GM21528 (cell line): ENCODE measurements around the gene ANKRD45.
"Not testable (repeated sequence)": the region's sequence is repeated elsewhere in the genome, so short reads cannot be mapped to it uniquely, and the experiment has no call there.

Experiments used
- ATAC-seq: cut with Tn5 transposase; IDR thresholded peaks from one replicate; pipeline ENCODE4 v1.9.1; 2021; ENCODE audit warnings: mild to moderate bottlenecking, moderate library complexity; ENCODE audit not compliant: unreplicated experiment, low FRiP score

Gene ANKRD45

DNA sequence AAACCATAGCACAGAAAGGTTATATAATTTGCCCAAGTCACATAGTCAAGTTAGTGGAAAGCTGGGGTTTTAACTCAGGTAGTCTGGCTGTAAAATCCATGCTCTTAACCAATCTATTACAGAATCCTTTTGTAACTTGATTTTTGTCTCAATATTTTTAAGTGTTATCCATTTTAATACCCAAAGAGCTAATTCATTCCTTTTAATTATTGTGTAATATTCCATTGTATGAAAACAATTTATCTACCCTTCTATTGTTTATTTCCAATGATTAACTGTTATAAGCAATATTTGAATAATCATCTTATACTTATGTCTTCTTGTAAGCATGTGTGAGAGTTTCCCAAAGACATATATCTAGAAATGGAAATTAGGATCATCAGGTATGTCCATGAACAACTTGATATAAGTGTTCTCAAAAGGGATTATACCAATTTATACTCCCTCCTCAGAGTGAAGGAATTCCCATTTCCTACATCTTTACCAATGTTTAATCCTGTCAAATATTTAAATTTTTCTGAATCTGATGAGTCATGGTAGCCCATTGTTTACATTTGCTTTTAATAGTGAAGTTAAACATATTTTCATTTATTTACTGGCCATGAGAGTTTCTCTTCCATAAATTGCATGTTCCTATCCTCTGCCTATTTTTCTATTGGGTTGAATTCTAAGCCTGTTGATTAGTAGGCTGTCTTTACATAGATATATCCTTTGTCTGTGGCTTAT lies 20.6 kb downstream of the ANKRD45 start:
- no peak for ATAC-seq

DNA sequence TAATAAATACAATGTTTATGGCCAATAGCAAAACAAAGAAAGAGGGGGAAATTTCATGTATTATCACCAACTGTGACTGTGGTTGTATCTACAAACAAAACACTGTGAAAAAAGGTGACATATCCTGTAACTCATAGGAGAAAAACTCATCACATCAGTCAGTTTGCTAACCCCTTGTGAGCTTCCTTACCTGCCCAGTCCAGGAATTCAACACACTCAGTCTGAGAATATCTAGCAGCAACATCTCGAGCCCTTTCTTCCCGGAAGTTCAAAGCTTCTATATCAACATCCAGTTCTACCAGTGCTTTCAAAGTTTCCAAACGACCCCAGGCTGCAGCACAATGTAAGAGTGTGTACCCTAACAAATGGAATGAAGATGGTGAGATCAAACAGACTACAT lies 23.0 kb downstream of the ANKRD45 start:
- no peak for ATAC-seq

DNA sequence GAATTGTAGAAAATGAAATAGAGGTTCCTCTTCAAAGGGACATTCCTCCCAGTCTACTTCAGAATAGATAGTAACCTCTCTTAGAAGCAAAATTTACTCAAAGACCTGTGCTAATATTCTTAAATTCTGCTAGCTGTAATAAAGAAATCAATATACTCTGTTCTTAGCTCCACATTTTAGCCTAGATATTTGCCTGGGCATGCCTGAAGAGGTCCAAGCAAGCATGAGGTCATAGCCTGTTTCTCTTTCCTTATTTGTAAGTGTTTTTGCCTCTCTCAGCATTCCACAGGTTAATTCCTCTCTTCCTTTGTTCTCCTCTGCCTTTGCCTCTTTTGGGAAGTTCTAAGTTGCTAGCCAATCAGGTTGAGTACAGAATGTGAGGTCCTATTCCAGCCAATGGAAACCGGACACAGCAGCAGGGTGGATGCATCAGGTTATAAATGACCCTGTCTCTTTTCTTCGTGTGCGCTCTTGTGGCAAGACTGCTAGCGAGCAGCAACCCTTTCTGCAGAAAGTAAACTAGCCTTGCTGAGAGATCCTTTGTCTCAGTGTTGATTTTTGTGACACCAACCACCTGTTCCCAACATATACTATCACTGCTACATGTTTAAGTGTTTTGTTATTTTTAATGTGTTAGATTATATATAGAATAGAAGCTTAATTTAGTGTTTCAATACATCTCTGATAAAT lies 27.1 kb downstream of the ANKRD45 start:
- ATAC-seq, result not testable (repeated sequence)

DNA sequence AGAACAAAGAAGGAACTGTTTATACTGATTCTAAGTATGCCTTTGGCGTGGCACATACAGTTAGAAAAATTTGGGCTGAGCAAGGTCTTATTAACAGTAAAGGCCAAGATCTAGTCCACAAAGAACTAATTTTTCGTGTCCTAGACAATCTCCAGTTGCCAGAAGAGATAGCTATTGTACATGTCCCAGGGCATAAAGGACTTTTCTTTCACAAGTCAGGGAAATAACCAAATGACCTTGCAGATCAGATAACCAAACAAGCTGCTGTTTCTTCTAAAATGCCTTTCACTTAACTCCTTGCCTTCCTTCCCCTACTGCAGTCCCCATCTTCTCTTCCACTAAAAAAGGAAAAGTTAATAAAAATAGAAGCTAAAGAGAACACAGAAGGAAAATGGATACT lies 30.5 kb downstream of the ANKRD45 start:
- no peak for ATAC-seq

DNA sequence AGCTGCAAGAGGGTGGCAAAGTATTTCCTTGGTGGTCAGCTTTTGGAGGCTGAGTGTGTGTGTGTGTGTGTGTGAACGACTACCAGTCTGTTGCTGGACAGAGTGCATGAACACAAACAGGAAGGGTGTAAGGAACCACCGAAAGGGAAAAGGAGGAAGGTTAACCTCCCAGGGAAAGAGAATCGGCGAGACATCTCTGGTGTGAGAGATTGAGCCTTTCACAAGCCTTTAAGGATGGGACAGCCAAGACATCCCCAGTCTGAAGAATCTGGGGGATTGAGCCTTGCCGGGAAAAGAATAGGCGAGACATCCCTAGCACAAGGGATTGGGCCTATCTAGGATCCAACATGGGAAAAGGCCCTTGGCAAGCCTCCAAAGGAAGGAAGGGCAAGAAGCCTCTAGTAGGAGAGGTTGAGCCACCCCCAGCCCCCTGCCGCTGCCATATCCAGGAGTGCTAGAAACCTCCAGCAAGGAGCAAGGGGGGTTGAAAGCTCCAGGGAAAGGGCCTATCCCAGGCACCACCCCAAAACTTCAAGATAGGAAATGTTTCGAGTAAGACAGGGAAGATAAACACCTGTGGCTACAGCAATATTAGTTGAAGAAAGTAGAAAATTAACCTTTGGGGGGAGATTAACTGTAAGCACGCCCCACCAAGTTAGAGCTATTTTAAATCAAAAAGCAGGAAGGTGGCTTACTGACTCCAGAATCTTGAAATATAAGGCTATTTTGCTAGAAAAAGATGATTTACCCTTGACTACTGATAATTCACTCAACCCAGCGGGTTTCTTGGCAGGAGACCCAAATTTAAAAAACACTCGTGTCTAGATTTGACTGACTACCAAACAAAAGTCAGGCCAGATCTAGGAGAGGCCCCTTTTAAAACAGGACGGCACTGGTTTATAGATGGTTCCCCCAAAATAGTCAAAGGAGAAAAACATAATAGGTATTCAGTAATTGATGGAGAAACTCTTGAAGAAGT lies 31.3 kb downstream of the ANKRD45 start:
- ATAC-seq, result no peak

DNA sequence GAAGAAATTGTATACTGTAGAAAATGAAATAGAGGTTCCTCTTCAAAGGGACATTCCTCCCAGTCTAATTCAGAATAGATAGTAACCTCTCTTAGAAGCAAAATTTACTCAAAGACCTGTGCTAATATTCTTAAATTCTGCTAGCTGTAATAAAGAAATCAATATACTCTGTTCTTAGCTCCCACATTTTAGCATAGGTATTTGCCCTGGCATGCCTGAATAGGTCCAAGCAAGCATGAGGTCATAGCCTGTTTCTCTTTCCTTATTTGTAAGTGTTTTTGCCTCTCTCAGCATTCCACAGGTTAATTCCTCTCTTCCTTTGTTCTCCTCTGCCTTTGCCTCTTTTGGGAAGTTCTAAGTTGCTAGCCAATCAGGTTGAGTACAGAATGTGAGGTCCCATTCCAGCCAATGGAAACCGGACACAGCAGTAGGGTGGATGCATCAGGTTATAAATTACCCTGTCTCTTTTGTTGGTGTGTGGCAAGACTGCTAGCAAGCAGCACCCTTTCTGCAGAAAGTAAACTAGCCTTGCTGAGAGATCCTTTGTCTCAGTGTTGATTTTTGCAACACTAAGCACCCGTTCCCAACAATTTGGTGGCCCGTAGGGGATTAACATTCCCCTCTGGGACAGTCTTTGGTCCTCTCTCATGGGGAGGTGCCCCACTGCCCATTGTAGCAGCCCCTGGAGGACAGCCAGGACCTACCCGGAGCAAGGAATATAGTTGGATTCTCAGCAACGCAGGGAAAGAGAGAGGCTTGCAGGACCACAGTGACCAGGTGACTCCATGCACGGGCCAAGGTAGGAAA lies 32.2 kb downstream of the ANKRD45 start:
- not testable (repeated sequence) for ATAC-seq

DNA sequence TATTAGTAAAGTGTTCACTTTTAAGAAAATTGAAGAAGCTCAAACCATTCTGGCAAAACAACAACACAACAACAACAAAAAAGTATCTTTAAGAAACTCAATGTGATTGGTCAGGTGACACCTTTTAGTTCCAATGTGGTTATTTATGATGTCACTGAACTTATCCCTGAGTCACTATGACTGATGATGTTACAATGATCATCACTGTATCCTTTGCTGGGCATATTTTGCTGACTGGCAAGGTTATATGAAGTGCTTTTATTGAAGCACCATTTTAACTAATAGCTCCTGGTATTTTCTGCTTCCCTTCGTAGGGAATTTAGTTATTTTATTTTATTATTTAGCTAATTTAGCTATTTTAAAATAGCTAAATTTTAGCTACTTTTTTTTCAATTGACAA lies 34.5 kb downstream of the ANKRD45 start, which contains the start of gene TEX50:
Gene TEX50 (plus strand): TSS at position 223 of the 400 bp plus-strand sequence. CDS start 184 bp downstream, outside the sequence.
- ATAC-seq, result no peak

DNA sequence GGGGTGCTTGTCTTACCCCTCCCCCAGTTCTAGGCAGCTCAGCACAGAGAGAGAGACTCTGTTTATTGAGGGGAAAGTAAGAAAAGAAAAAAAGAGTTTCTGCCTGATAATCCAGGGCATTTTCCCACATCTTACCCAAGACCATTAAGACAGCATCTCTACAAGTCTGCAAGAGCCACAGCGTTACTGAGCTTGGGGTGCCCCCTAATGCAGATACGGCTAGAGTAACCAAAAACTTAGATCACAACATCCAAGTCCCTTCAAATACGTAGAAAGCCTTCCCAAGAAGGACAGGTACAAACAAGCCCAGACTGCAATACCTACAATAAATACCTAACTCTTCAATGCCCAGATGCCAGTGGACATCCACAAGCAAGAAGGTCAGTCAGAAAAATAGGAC lies 40.8 kb downstream of the ANKRD45 start:
- ATAC-seq, result no peak

DNA sequence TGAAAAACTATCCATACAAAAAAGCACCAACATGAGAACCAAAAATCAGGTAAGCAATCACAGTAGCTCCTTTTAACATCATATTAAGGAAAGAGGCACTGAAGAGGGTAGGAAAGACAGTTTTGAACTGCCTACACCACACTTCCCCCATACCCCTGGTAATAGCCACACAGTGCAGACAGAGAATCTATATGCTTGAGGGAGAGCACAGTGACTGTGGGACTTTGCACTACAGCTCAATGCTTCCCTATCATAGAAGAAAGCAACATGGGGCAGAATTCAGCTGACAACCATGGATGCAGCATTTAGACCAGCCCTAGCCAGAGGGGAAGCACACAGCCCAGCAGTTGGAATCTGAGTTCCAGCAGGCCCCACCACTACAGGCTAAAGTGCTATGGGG lies 42.4 kb downstream of the ANKRD45 start:
- no peak for ATAC-seq

DNA sequence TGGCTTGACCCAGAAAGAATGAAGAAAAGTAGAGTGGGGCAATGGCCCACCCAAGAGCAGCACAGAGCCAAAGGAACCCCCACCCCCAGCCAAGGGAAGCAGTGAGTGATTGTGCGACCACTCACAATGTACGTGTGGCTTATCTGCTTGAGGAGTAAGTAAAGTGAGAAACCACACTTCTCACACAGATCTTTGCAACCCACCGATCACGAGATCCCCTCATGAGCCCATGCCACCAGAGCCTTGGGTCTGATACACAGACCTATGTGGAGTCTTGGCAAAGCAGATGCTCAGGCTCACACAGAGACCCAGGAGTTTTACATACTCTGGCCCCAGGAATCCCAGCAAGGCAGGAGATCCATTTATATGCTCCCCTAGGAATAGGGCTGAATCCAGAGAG lies 52.8 kb downstream of the ANKRD45 start:
- ATAC-seq, result no peak

DNA sequence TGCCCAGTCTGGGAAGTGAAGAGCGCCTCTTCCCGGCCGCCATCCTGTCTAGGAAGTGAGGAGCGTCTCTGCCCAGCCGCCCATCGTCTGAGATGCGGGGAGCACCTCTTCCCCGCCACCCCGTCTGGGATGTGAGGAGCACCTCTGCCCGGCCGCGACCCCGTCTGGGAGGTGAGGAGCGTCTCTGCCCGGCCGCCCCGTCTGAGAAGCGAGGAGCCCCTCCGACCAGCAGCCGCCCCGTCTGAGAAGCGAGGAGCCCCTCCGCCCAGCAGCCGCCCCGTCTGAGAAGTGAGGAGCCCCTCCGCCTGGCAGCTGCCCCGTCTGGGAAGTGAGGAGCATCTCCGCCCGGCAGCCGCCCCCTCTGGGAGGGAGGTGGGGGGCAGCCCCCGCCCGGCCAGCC lies 56.6 kb downstream of the ANKRD45 start:
- not testable (repeated sequence) for ATAC-seq

DNA sequence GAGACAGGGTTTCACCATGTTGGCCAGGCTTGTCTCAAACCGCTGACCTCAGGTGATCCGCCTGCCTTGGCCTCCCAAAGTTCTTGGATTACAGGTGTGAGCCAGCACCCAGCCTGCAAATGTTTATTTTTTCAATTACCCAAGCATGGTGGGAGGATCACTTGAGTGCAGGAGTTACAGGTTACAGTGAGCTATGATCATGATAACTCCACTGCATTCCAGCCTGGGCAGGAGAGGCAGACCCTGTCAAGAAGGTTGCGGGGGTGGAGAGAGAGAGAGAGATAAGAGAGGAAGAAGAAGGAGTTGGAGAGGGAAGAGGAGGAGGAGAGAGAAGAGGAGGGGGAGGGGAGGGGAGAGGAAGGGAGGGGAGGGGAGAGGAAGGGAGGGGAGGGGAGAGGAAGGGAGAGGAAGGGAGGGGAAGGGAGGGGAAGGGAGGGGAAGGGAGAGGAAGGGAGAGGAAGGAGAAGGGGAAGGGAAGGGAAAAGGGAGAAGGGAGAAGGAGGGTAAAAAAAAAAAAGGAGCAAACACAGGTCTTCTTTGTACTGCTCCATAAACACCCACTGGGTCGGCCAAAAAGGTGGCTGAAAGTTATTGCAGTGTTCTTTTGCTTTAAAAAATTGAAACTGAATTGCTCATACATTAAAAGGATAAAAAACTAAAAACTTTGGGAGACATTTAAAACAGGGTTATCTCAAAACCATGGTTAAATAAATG lies 61.0 kb downstream of the ANKRD45 start:
- ATAC-seq, result no peak

DNA sequence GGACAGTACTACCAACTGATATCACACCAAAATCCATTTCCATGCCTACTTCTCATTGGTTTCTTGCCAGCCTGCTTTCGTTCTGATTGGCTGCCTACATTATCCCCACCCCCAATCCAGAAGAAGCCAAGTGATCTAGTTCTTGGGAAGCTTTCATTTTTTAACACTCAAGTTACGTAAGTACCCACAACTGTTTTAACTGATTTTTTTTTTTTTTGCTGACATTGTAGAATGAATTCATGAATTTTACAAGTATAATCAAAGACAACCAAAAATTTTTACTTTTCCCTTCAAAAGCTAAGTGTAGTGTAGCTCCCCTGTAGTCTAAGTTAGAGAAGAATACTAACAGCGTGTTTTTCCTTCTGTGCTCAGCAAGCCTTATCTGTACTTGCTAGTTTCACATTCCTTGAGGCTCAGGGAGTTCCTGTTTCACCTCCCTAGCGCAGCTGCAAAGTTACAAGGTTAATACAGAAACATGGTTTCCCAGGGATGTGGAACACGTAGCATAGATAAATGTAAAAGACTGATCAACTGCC lies 66.5 kb downstream of the ANKRD45 start, which contains the start of gene SLC9C2:
Gene SLC9C2 (minus strand): TSS at position 17 of the 536 bp plus-strand sequence. CDS start 1,296 bp downstream, outside the sequence.
- no peak for ATAC-seq

DNA sequence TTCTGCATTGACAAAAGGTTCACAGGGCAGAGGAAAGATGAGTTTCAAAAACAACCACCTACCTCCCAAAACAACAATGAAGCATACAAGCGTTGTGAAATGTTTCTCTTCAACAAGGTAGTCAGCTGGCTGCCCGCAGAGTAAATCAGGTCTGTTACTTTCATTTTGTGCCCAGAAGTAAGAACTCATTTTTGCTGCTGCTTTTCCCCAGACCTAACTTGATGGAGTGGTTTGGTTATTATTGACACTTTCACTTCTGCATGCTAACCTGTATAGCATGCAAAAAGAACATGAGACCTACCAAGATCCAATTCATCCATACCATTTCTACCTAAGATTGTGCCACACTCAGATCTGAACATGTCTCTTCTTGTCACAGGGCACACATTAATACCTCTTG lies 68.1 kb downstream of the ANKRD45 start:
- ATAC-seq, result no peak

DNA sequence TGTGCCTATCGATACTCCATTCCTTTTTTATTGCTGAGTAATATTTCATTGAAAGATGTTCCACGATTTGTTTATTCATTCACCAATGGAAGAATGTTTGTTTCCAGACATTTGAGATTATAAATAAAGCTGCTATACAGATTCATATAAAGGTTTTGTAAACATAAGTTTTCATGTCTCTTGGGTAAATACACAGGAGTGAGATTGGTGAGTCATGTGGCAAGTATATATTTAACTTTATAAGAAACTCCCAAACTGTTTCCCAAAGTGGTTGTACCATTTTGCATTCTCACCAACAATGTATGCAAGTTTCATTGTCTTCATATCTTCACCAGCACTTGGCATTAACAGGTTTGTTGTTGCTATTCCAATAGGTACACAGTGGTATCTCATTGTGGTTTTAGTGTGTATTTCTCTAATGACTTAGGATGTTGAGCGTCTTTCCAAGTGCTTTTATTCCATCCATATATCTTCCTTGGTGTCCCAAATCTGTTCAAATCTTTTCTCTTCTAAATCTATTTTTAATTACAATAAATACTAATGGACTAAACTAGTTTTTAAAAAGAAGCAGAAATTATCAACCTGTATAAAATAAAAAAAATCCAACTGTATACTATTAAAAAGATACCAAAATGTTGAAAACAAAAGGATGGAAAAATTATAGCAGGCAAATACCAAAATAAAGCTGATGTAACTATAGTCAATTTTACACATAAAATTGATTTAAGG lies 73.4 kb downstream of the ANKRD45 start:
- no peak for ATAC-seq

DNA sequence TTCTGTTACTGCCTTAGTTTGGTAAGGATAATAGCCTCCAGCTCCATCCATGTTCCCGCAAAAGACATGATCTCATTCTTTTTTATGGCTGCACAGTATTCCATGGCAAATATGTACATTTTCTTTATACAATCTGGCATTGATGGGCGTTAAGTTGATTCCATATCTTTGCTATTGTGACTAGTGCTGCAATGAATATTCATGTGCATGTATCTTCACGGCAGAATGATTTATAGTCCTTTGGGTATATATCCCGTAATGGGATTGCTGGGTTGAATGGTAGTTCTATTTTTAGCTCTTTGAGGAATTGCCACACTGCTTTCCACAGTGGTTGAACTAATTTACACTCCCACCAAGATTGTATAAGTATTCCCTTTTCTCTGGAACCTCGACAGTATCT lies 78.5 kb downstream of the ANKRD45 start:
- not testable (repeated sequence) for ATAC-seq

DNA sequence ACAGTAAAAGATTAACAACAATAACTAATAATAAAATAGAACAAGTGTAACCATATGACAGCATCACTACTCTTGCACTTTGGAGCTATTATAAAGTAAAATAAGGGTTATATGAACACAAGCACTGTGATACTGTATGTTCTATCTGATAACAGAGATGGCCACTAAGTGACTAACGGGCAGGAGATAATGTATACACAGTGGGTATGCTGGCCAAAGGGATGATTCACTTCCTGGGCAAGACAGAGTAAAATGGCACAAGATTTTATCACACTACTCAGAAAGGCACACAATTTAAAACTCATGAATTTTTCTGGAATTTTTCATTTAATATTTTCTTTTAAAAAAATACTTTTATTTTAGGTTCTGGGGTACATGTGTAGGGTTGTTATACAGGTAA lies 79.1 kb downstream of the ANKRD45 start:
- no peak for ATAC-seq

DNA sequence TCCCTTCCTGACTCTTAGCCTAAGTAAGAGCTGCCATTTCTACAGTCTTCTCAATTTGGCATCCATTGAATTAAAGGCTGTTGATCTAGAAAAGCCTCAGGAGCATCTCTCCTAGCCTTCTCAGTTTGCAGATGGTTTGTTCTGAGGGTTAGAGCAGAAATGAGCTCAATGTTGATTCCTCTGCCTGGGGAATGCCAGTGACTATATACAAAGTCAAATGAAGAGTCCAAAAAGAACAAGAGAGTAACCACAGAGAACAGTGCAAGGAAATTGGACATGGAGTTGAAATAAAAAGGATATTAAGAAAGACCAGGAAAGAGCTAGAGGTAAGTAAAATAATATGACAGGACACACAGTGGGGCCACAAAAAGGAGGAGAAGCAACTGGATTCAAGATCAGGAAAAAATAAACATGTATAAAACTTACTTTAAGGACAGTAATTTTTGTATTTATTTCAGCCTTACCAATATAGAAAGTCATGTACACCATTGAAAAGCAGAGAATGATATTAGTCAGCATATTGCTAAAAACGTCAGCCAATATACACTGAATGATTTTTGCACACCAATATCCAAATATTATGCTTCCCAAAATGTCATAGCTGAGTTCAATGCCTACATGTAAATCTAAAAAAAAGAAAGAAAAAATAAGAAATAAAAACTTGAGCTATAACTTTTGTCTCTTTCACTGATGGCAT lies 88.1 kb downstream of the ANKRD45 start:
- no peak for ATAC-seq
